Muscle layer of colon (tissue), 2 donors: ENCODE results near the gene FOSL1.

Experiments used
- H3K27ac ChIP-seq: one replicate; pipeline ENCODE4 v1.7.0; 2013; ENCODE audit warnings: low read depth, mild to moderate bottlenecking, low read length, moderate library complexity
- H3K27me3 ChIP-seq, 2 donors: one replicate each; pipeline ENCODE4 v1.7.0; 2013; ENCODE audit warnings: low read length in 2 of 2, mild to moderate bottlenecking in 2 of 2; ENCODE audit not compliant: insufficient read depth in 2 of 2, control insufficient read depth in 1 of 2
- H3K36me3 ChIP-seq: one replicate; pipeline ENCODE4 v1.7.0; 2013; ENCODE audit warnings: mild to moderate bottlenecking, low read length; ENCODE audit not compliant: insufficient read depth
- H3K4me1 ChIP-seq: one replicate; pipeline ENCODE4 v1.7.0; 2013; ENCODE audit warnings: mild to moderate bottlenecking, low read length; ENCODE audit not compliant: insufficient read depth
- H3K4me3 ChIP-seq, 2 donors: one replicate each; pipeline ENCODE4 v1.7.0; 2013; ENCODE audit warnings: low read length in 2 of 2, low read depth in 1 of 2, mild to moderate bottlenecking in 1 of 2, moderate library complexity in 1 of 2
- H3K9ac ChIP-seq: one replicate; pipeline ENCODE4 v1.7.0; 2013; ENCODE audit warnings: low read length
- H3K9me3 ChIP-seq: one replicate; pipeline ENCODE4 v1.7.0; 2013; ENCODE audit warnings: mild to moderate bottlenecking, low read length
- donor health status: abdominal sarcoma.
- donor health status: Adenocarcinoma of cecum.

FOSL1 gene

DNA sequence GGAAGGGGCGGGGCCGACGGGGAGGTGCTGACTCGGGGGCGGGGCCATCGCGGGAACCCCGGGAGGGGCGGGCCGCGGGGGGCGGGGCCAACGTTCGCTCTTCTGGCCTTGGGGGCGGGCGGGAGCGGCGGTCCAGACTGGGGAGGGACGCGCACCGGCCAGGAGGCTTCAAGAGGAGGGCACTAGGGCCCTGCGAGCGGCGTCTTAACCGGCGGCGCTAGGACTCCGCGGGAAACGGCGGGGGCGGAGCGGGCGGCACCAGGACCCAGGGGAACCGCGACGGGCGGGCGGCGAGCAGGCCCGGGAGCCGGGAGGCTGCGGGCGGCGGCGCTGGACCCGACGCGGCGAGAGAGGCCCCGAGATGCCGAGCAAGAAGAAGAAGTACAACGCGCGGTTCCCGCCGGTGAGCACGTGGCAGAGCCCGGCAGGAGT is 19.0 kb upstream of the FOSL1 start, which contains the start of gene DRAP1:
TSS of gene DRAP1 (plus strand) at position 286 of the 432 bp plus-strand sequence. CDS start at position 362, 76 bp downstream.
- Histone ChIP-seq H3K27ac (peak within 1 kb of the TSS; percentile 93), H3K4me1 (peaks cover 45% of the 10 kb centered on the region), H3K4me3 (peak within 1 kb of the TSS; percentile 89 to 100), H3K9ac (peak within 1 kb of the TSS; percentile 88), H3K9me3 (no peaks in the 10 kb centered on the region), H3K27me3 (no peaks in the 10 kb centered on the region), H3K36me3 (peaks cover 22% of the 10 kb centered on the region)

DNA sequence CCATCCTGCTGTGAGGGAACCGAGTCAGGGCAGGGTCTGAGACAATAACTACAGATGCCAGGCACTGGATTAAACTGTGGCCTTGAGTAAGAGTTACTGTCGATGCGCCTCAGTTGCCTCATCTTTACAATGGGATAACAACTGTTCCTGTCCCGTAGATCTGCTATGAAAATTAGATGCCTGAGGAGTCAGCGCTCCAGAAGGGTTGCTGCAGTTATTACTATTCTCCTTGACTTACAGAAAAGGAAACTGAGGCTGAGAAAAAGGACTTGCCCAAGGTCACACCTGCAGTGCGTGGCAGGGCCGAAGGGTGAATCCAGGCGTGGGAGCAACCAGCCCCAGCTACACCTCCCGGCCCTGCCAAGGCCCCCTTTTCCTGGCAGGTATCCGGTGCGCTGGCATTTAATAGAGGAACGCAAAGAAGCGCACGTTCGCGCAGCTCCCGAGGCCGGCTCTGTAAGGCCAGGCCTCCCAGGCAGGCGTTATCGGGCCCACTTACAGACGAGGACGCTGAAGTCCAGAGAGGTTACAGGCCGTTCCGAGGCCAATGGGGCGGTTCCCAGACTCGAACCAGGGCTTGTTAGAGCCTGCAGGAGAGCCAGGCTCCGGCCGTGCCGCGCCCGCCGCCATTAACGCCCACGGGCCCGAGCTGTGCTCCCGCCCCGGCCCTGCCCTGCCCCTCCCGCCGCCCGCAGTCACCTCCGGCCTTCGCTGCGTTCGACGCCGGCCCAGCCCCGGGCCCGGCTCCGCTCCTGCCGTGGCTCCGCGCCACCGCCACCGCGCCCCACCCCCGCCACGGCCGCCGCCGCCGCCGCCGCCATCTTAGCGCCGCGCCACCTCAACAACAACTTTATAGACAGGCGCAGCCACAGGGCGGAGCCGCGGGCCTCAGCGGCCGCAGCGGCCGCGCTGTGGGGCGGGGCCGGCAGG is 18.3 kb upstream of the FOSL1 start, which contains the start of gene C11orf68:
TSS of gene C11orf68 (minus strand) at position 852 of the 930 bp plus-strand sequence. CDS start at position 821, 31 bp downstream.
- H3K9ac ChIP-seq, result peak within 1 kb of the TSS; percentile 88
- peak within 1 kb of the TSS; percentile 93 for H3K27ac ChIP-seq
- H3K4me1 ChIP-seq, result peaks cover 45% of the 10 kb centered on the region
- peaks cover 21% of the 10 kb centered on the region for H3K36me3 ChIP-seq
- H3K4me3 ChIP-seq, result peak within 1 kb of the TSS; percentile 89 to 100
- no peaks in the 10 kb centered on the region for H3K9me3 ChIP-seq
- no peaks in the 10 kb centered on the region for H3K27me3 ChIP-seq

DNA sequence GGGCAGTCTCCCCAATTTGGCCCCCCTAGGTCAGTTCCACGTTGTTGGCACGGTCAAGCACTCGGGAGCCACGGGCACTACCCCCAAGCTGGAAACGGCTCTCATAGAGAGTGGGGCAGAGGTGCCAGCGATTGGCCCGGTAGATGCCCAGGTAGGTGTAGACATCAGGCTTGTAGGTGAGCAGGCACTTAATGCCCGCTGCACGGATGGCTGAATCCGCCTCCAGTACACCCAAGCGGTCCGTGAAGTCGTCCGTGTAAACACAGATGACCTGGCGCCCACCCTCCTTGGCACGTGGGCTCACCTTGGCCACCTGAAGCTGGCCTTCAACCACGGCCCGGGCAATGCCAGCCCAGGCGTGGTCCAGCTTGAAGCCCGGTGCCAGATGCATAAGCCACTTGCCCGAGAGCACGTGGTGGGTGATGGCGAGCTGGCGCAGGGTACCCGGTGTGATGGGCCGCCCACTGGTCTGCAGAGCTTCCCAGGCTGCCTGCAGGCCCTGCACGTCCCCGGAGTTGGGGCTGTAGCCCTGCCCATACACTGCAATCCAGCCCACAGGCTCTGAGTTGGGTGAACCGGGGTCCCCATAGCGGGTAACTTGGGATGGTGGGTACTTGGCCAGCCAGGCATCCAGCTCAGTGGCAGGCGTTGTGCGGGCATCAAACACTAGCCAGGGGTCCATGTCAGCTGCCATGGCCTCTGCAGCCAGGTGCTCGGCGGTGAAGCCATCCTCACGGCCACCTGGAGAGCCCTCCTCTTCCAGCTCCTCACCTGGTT is 17.4 kb upstream of the FOSL1 start:
- Histone ChIP-seq H3K4me3 (peak overlapping the region; percentile 89 to 100), H3K27ac (peak overlapping the region; percentile 93), H3K9me3 (no peaks in the 10 kb centered on the region), H3K36me3 (peaks cover 12% of the 10 kb centered on the region), H3K4me1 (peaks cover 45% of the 10 kb centered on the region), H3K9ac (peak overlapping the region; percentile 88), H3K27me3 (no peaks in the 10 kb centered on the region)

DNA sequence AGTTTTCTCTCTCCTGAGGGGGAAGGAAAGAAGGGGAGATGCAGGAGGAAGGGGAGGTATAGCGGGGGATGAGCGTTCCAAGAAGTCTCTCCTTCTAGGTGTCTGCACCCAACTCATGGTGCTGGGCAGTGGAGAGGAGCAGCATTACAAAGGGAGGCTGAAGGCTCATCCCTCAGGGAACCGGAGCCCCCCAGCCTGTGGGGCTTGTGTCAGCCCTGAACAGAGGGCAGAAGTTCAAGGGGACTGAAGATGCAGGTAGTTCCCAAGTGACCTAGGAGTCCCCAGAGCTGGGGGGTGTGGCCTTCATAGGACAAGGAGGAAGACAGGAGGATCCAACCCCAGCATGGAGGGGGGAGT is 16.9 kb upstream of the FOSL1 start:
- no peak overlapping the region for H3K9ac ChIP-seq

DNA sequence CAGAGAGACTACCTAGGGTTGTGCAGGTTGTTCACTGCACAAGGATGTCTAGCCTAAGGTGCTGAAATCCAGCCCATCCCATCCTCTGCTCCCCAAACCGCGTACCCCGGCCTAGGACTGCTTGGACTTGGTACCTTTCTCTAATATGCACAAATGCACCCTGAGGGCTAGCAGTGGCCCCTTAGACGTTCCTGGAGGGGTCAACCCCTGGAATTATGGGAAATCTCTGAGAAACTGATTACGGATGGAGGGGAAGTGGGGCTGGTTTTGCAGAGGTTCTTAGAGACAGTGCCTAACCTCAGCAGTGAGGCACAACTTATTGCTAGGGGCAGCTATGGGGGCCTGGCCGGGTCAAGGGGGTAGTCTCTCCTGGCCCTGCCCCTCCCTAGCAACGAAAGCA is 16.2 kb upstream of the FOSL1 start:
- no peaks in the 10 kb centered on the region for H3K27me3 ChIP-seq
- H3K36me3 ChIP-seq, result peaks cover under 1% of the 10 kb centered on the region
- H3K9ac ChIP-seq, result peak overlapping the region; percentile 42
- H3K9me3 ChIP-seq, result no peaks in the 10 kb centered on the region
- peak overlapping the region; percentile 93 for H3K27ac ChIP-seq
- no peak overlapping the region for H3K4me3 ChIP-seq
- H3K4me1 ChIP-seq, result peaks cover 54% of the 10 kb centered on the region

More for the DNA sequence above, 16.9 kb upstream of the FOSL1 start:
- Histone ChIP-seq H3K9me3 (no peaks in the 10 kb centered on the region), H3K27me3 (no peaks in the 10 kb centered on the region), H3K36me3 (peaks cover 7% of the 10 kb centered on the region), H3K27ac (peak overlapping the region; percentile 93), H3K4me3 (peak overlapping the region in 1 of 2 donors; percentile 89), H3K4me1 (peaks cover 48% of the 10 kb centered on the region)

DNA sequence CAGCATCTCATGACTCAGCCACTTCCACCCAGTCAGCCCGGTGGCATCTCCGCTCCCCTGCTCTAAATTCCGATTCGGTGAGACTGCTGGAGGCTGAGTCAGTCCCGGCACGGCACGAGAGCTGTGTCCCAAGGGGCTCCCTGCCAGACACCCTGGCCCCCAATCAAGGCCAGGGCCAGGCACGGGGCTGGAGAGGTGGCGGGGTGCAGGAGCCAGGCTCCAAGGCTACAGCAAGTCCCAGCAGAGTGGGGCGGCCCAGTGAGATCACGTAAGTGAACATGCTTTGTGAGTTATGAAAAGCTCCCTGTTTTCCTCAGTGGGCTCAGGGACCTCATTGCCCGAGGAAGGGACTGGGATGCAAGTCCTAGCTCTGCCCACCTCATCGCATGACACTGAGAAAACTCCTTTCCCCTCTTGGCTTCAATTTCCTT is 15.6 kb upstream of the FOSL1 start:
- no peaks in the 10 kb centered on the region for H3K9me3 ChIP-seq
- H3K27ac ChIP-seq, result peak overlapping the region; percentile 61
- H3K4me3 ChIP-seq, result peak overlapping the region in 1 of 2 donors; percentile 10
- no peaks in the 10 kb centered on the region for H3K36me3 ChIP-seq
- peaks cover 55% of the 10 kb centered on the region for H3K4me1 ChIP-seq
- no peaks in the 10 kb centered on the region for H3K27me3 ChIP-seq
- peak overlapping the region; percentile 42 for H3K9ac ChIP-seq

DNA sequence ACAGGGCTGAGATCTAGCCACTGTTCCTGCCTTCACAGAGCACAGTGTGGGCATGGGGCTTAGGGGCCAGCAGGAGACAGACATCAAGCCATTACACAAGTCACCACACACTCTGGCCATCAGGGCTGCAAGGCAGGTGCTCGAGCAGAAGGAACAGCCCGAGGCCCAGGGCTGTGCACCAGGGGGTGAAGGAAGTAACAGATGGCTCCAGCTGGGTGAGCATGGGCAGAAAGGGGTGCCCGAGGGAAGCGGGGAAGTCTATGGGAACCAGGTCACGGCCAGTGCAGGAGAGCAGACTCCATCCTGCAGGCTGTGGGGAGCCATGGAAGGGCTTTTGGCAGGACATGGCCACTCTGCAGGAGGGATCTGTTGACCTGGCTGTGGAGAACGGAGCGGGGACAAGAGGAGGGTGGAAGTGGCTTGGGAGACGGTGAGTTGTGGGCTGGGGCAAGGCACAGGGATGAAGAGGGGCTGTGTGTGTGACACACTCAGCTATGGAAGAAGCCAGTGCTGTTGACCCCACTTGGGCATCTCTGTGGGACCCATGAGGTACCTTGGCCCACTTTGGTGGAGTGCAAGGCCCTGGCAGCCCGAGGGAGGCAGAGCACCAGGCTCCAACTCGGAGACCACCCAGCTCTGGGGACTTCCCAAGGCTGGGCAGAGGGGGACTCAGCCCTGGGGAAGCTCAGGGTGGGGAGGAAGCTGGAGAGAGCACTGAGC is 15.1 kb upstream of the FOSL1 start:
- H3K36me3 ChIP-seq, result no peaks in the 10 kb centered on the region
- H3K9ac ChIP-seq, result peak overlapping the region; percentile 42
- peak overlapping the region in 1 of 2 donors; percentile 10 for H3K4me3 ChIP-seq
- no peaks in the 10 kb centered on the region for H3K9me3 ChIP-seq
- H3K4me1 ChIP-seq, result peaks cover 49% of the 10 kb centered on the region
- no peaks in the 10 kb centered on the region for H3K27me3 ChIP-seq
- H3K27ac ChIP-seq, result no peak overlapping the region

DNA sequence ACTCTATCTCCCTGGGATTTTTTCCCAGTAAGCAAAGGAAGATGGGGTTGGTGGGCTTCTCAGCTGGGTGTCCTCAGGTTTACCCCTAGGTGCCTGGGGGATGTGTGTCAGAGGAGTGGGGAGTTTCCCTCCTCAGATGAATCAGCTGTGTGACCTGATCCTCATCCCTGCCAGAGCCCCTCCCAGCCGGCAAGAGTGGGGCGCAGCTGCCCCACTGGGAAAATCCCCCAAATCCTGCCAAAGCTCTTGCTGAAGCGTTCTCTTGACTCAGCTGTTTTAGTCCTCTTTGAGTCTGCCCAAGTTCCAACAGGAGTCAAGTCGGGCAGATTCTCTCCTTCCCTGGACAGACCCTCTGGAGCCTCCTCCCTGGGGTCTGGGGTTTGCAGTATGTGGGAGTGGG is 12.7 kb upstream of the FOSL1 start:
- Histone ChIP-seq H3K27me3 (no peaks in the 10 kb centered on the region), H3K27ac (no peak overlapping the region), H3K4me3 (no peak overlapping the region), H3K9me3 (no peaks in the 10 kb centered on the region), H3K9ac (no peak overlapping the region), H3K36me3 (no peaks in the 10 kb centered on the region), H3K4me1 (peaks cover 42% of the 10 kb centered on the region)

DNA sequence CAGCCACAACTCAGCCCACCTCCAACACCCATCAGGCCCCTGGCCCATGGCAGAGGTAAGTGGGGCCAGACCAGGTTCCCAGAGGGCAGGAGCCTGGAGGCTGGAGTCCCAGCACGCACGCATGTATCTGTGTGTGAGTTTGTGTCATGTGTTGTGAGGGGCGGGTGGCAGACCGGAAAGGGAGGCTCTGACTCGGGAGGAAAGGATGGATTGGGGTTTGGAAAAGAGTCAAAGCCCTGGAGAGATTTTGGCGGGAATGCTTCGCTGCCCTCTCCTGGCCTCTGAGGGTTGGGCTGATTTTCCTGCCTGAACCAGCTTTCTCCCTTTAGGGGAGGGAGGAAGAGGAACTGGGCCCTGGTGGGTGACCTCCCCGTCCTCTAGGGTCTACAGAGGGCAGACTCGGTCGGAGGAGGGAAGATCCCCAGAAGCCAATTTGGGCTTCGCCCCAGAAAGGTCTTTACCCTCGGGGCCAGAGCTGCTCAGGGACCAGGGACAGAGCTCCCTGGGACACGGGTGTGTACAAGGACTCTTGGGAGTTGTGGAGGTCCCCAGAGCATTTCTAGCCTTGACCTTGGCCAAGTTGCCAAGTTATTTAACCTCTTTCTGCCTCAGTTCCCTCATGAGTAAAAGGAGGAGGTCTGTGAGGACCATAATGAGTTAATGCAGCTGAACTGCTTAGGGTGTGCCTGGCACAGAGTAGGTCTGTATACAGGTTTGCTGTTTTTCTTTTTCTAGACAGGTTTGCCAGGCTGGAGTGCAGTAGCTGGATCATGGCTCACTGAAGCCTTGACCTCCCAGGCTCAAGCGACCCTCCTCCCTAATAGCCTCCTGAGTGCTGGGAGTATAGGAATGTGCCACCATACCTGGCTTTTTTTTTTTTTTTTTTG is 11.7 kb upstream of the FOSL1 start:
- peaks cover 33% of the 10 kb centered on the region for H3K4me1 ChIP-seq
- H3K9ac ChIP-seq, result no peak overlapping the region
- peak overlapping the region in 1 of 2 donors; percentile 5 for H3K4me3 ChIP-seq
- H3K27me3 ChIP-seq, result no peaks in the 10 kb centered on the region
- no peak overlapping the region for H3K27ac ChIP-seq
- no peaks in the 10 kb centered on the region for H3K9me3 ChIP-seq
- H3K36me3 ChIP-seq, result no peaks in the 10 kb centered on the region

DNA sequence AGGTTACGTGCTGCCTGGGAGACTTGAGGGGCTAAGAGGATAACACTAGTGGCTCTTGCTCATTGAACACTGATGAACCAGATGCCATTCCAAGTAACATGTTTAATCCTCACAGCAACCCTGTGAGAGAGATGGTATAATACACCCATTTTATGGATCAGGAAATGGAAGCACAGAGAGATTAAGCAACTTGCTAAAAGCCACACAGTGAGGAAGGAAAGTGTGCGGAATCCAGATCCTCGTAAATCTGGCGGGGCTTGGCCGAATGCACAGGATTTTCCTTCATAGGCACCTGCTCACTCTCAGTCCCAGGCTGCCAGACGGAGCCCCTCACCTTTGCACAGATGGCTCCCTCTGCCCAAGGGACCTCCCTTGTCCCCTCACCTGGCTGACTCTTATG is 7.7 kb upstream of the FOSL1 start:
- Histone ChIP-seq H3K4me3 (no peak overlapping the region), H3K27ac (no peak overlapping the region), H3K36me3 (no peaks in the 10 kb centered on the region), H3K9me3 (no peaks in the 10 kb centered on the region), H3K27me3 (no peaks in the 10 kb centered on the region), H3K4me1 (peaks cover 12% of the 10 kb centered on the region), H3K9ac (no peak overlapping the region)
